Transverse colon (tissue), 4 donors: ENCODE measurements around the gene TCHP.

ENCODE experiments used
- EP300 ChIP-seq: sonication (generic); formaldehyde crosslinking; IDR thresholded peaks from one replicate; pipeline ENCODE4 v1.6.1; 2017; ENCODE audit warnings: antibody characterized with exemption, low read depth
- POLR2A ChIP-seq: fragments of 450-650 bp; IDR thresholded peaks from one replicate; pipeline ENCODE4 v1.6.1; 2016; ENCODE audit warnings: antibody characterized with exemption, mild to moderate bottlenecking, moderate library complexity
- POLR2AphosphoS5 ChIP-seq, 3 donors: sonication (generic); formaldehyde crosslinking; IDR thresholded peaks; one replicate each; pipeline ENCODE4 v1.6.1; 2016; ENCODE audit warnings: antibody characterized with exemption in 3 of 3
- TF ChIP-seq, protein P1 (sequence below), 5 experiments: fragments of 200-600 bp in 3 of 5; fragments of 450-650 bp in 2 of 5; sonication (generic) in 3 of 5; IDR thresholded peaks; 1 replicate in 2 of 5; 2 replicates in 3 of 5; pipeline ENCODE4 v1.5.1; 2016 to 2017; ENCODE audit warnings: antibody characterized with exemption in 5 of 5, inconsistent platforms in 3 of 5, mild to moderate bottlenecking in 2 of 5, moderate library complexity in 1 of 5

DNA sequence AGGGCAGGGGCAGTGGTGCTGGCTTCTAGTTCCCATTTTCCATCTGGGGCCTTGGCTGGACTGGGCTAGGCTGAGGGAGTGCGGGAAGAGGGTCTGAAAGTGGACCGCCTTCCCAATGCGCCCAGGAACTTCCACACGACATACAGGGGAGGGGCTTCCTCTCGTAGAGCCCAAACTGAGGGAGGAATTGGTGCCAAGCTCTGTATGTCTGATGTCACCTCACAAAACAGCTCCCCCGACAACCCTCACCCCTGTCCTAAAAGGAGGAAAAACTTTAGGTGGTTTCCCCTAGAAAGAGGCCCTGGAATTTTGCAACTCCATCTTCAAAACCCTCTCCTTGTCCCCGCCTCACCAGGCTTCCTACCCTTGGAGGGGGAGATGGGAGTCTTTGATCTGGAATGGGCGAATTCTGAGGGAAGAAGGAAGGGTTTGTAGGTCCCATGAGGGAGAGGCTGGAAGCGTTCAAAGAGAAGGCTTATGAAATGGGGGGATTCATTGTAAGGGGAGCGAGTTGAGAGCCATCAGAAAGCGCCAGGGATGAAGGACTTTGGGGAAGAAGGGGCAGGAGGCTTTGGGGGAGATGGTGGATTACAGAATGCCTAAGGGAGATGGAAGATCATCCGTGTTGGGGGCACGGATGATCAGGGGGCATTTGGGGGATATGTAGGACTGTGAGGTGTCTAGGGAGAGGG lies 20.6 kb upstream of the TCHP start:
- no peak for TF ChIP-seq POLR2AphosphoS5 (IDR thresholded peaks at IDR 0.05)
- no peak for TF ChIP-seq POLR2A
- TF ChIP-seq, protein P1, sequence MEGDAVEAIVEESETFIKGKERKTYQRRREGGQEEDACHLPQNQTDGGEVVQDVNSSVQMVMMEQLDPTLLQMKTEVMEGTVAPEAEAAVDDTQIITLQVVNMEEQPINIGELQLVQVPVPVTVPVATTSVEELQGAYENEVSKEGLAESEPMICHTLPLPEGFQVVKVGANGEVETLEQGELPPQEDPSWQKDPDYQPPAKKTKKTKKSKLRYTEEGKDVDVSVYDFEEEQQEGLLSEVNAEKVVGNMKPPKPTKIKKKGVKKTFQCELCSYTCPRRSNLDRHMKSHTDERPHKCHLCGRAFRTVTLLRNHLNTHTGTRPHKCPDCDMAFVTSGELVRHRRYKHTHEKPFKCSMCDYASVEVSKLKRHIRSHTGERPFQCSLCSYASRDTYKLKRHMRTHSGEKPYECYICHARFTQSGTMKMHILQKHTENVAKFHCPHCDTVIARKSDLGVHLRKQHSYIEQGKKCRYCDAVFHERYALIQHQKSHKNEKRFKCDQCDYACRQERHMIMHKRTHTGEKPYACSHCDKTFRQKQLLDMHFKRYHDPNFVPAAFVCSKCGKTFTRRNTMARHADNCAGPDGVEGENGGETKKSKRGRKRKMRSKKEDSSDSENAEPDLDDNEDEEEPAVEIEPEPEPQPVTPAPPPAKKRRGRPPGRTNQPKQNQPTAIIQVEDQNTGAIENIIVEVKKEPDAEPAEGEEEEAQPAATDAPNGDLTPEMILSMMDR (IDR thresholded peaks at IDR 0.05), result no peak
- TF ChIP-seq EP300, result no peak
